GM19238 (cell line): ENCODE results near the gene OR51B6.
A peak's percentile ranks its signal among the peaks of the same experiment; 100 is the strongest.
"Not testable (repeated sequence)": the region's sequence is repeated elsewhere in the genome, so short reads cannot be mapped to it uniquely, and the experiment has no call there.

Experiments
- DNase-seq: peaks from one replicate; pipeline ENCODE4 v3.0.0; 2011; ENCODE audit warnings: low spot score; ENCODE audit not compliant: insufficient read length

Gene OR51B6

GRCh38 chr11:5364214-5364613 is 12.9 kb downstream of the OR51B6 start:
- no peak for DNase-seq

- DNase-seq, result not testable (repeated sequence)
Observed at GRCh38 chr11:5366365-5366764, 15.1 kb downstream of the OR51B6 start.

GRCh38 chr11:5366856-5367255 is 15.5 kb downstream of the OR51B6 start:
- DNase-seq, result no peak

GRCh38 chr11:5367448-5368074 is 16.3 kb downstream of the OR51B6 start:
- no peak for DNase-seq

GRCh38 chr11:5368502-5369043 is 17.3 kb downstream of the OR51B6 start:
- no peak for DNase-seq

- DNase-seq, result peak; percentile 18
Observed at GRCh38 chr11:5369789-5370188, 18.5 kb downstream of the OR51B6 start.

GRCh38 chr11:5380740-5381342 is 29.5 kb downstream of the OR51B6 start:
- DNase-seq, result peak; percentile 31

- DNase-seq, result no peak
Observed at GRCh38 chr11:5383576-5383975, 32.3 kb downstream of the OR51B6 start, which contains the start of gene OR51M1. Gene OR51M1, plus strand, starts transcription at chr11:5383812. Its CDS starts 5,587 bp downstream, at chr11:5389399.

GRCh38 chr11:5384335-5384734 is 33.0 kb downstream of the OR51B6 start:
- no peak for DNase-seq

GRCh38 chr11:5390210-5390609 is 38.9 kb downstream of the OR51B6 start:
- no peak for DNase-seq

GRCh38 chr11:5394091-5394490 is 42.8 kb downstream of the OR51B6 start:
- DNase-seq, result no peak

GRCh38 chr11:5398936-5399335 is 47.6 kb downstream of the OR51B6 start:
- no peak for DNase-seq
